Measurements from ENCODE around the gene CPLANE2.

Gene CPLANE2

DNA sequence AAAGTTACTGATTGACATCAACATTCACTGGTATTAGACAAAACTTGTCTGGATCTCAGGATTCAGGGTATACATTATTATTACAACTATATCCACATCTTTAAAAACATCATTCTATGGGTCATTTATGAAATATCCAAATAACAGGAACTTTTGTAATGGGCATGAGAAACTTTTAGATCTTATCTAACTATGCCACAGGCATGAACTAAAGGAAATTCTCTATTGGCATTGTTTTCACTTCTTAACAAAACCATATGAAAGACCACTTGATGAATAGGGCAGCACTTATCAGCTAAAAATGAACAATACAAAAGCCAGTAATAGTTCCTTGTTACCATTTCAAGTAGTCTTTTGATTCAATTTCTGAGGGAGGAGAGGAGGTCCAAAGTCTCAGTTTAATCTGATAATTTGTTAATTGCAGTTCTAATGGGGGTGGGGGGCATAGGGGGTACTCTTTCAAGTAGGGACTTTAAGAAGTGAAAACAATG lies 30.8 kb upstream of the CPLANE2 start:
- Histone ChIP-seq H3K27me3 (ENCODE audit: insufficient read depth, poor library complexity, severe bottlenecking) (no peaks in the 10 kb centered on the region), H3K27ac (replicated peaks) (no peak overlapping the region), H3K4me3 (replicated peaks; ENCODE audit: insufficient read depth, low read length) (no peak overlapping the region)
- DNase-seq (ENCODE audit: low read depth in 1 of 2, low spot score in 1 of 2): no peak
- TF ChIP-seq, protein P1, sequence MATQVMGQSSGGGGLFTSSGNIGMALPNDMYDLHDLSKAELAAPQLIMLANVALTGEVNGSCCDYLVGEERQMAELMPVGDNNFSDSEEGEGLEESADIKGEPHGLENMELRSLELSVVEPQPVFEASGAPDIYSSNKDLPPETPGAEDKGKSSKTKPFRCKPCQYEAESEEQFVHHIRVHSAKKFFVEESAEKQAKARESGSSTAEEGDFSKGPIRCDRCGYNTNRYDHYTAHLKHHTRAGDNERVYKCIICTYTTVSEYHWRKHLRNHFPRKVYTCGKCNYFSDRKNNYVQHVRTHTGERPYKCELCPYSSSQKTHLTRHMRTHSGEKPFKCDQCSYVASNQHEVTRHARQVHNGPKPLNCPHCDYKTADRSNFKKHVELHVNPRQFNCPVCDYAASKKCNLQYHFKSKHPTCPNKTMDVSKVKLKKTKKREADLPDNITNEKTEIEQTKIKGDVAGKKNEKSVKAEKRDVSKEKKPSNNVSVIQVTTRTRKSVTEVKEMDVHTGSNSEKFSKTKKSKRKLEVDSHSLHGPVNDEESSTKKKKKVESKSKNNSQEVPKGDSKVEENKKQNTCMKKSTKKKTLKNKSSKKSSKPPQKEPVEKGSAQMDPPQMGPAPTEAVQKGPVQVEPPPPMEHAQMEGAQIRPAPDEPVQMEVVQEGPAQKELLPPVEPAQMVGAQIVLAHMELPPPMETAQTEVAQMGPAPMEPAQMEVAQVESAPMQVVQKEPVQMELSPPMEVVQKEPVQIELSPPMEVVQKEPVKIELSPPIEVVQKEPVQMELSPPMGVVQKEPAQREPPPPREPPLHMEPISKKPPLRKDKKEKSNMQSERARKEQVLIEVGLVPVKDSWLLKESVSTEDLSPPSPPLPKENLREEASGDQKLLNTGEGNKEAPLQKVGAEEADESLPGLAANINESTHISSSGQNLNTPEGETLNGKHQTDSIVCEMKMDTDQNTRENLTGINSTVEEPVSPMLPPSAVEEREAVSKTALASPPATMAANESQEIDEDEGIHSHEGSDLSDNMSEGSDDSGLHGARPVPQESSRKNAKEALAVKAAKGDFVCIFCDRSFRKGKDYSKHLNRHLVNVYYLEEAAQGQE (IDR thresholded peaks at IDR 0.05; ENCODE audit: insufficient replicate concordance, low read depth): no peak
- no peak for TF ChIP-seq SPI1 (IDR thresholded peaks at IDR 0.05; ENCODE audit: borderline replicate concordance, low read depth)
- TF ChIP-seq POLR2AphosphoS5 (IDR thresholded peaks at IDR 0.05; ENCODE audit: low read depth): no peak
- TF ChIP-seq, protein P2, sequence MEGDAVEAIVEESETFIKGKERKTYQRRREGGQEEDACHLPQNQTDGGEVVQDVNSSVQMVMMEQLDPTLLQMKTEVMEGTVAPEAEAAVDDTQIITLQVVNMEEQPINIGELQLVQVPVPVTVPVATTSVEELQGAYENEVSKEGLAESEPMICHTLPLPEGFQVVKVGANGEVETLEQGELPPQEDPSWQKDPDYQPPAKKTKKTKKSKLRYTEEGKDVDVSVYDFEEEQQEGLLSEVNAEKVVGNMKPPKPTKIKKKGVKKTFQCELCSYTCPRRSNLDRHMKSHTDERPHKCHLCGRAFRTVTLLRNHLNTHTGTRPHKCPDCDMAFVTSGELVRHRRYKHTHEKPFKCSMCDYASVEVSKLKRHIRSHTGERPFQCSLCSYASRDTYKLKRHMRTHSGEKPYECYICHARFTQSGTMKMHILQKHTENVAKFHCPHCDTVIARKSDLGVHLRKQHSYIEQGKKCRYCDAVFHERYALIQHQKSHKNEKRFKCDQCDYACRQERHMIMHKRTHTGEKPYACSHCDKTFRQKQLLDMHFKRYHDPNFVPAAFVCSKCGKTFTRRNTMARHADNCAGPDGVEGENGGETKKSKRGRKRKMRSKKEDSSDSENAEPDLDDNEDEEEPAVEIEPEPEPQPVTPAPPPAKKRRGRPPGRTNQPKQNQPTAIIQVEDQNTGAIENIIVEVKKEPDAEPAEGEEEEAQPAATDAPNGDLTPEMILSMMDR (IDR thresholded peaks at IDR 0.05; ENCODE audit: insufficient read depth, low read length): no peak
- no peak for TF ChIP-seq GABPA (IDR thresholded peaks at IDR 0.05; ENCODE audit: low read depth)

DNA sequence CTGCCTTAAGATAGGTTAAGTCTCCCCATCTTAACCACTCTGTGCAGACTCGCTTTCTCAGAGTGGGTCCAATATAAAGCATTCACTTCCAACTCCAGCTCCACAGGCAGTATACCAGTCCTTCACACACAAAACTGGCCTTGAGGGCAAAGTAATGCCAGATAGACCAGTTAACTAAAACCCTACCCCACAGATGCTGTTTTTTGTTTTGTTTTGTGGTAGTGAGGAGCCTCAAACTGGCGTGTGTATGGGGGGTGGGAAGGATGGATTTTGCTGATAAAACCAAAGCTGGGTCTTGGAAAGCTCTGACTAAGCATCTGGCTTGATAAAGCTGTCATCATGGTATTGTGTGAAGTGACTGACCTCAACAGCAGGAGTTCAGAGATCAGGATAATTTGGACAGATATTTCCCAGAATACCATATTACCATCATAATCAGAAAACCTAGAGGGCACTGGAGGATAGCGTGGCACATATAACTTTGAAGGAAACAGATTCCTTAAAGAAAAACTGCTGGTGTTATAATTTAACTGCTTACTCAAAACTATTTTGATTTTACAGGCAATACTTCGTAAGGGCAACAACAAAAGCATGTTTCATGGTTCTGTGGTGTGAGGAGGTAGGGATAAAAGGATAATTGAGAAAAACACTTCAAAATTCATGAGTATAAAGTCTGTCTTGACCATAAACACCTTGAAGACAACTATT lies 29.6 kb upstream of the CPLANE2 start:
- Histone ChIP-seq H3K27me3 (ENCODE audit: insufficient read depth, poor library complexity, severe bottlenecking) (no peaks in the 10 kb centered on the region), H3K4me3 (replicated peaks; ENCODE audit: insufficient read depth, low read length) (no peak overlapping the region), H3K27ac (replicated peaks) (no peak overlapping the region)
- TF ChIP-seq, protein P1 (IDR thresholded peaks at IDR 0.05; ENCODE audit: insufficient replicate concordance, low read depth): no peak
- TF ChIP-seq GABPA (IDR thresholded peaks at IDR 0.05; ENCODE audit: low read depth): no peak
- TF ChIP-seq, protein P2 (IDR thresholded peaks at IDR 0.05; ENCODE audit: insufficient read depth, low read length): no peak
- TF ChIP-seq POLR2AphosphoS5 (IDR thresholded peaks at IDR 0.05; ENCODE audit: low read depth): no peak
- TF ChIP-seq SPI1 (IDR thresholded peaks at IDR 0.05; ENCODE audit: borderline replicate concordance, low read depth): no peak
- DNase-seq (ENCODE audit: low read depth in 1 of 2, low spot score in 1 of 2): no peak

DNA sequence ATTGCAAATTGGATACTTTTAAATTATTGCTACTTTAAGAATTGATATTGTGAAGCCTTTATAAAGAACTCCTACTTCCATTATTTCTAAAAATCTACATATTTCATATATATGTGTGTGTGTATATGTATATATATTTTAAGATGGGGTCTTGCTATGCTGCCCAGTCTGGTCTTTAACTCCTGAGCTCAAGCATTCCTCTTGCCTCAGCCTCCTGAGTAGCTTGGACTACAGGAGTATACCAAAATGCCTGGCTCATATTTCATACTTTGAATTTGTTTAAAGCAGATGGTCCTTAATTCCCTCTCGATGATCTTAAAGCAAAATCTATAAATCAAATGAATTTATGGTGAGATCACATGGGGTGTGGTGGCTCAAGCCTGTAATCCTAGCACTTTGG lies 25.1 kb upstream of the CPLANE2 start:
- TF ChIP-seq POLR2AphosphoS5 (IDR thresholded peaks at IDR 0.05; ENCODE audit: low read depth): no peak
- no peak for TF ChIP-seq SPI1 (IDR thresholded peaks at IDR 0.05; ENCODE audit: borderline replicate concordance, low read depth)
- TF ChIP-seq, protein P2 (IDR thresholded peaks at IDR 0.05; ENCODE audit: insufficient read depth, low read length): no peak
- no peak overlapping the region for H3K27ac ChIP-seq (replicated peaks)
- no peak for DNase-seq (ENCODE audit: low read depth in 1 of 2, low spot score in 1 of 2)
- no peaks in the 10 kb centered on the region for H3K27me3 ChIP-seq (ENCODE audit: insufficient read depth, poor library complexity, severe bottlenecking)
- H3K4me3 ChIP-seq (replicated peaks; ENCODE audit: insufficient read depth, low read length): no peak overlapping the region
